HPDE6-E6E7 (cell line): ENCODE data around the gene MCTP1.
"Not testable (repeated sequence)": the region's sequence is repeated elsewhere in the genome, so short reads cannot be mapped to it uniquely, and the experiment has no call there.

ENCODE experiments used
- DNase-seq: peaks from one replicate; pipeline ENCODE4 v3.0.0; 2011; ENCODE audit warnings: missing footprints; ENCODE audit errors: extremely low spot score

MCTP1 gene

GRCh38 chr5:95252801-95253200, 32.1 kb downstream of the MCTP1 start:
- DNase-seq, result no peak

- no peak for DNase-seq
These were observed 33.7 kb downstream of the MCTP1 start for GRCh38 chr5:95251185-95251584.

- no peak for DNase-seq
These were observed 40.4 kb downstream of the MCTP1 start for GRCh38 chr5:95244479-95244878.

- DNase-seq, result no peak
These were observed 43.3 kb downstream of the MCTP1 start for GRCh38 chr5:95241635-95242034.

GRCh38 chr5:95241161-95241560, 43.7 kb downstream of the MCTP1 start:
- DNase-seq, result no peak

GRCh38 chr5:95238560-95239325, 46.2 kb downstream of the MCTP1 start:
- DNase-seq, result no peak

- no peak for DNase-seq
These were observed 47.6 kb downstream of the MCTP1 start for GRCh38 chr5:95237324-95237723.

GRCh38 chr5:95235439-95235982, 49.4 kb downstream of the MCTP1 start:
- no peak for DNase-seq

- no peak for DNase-seq
These were observed 55.2 kb downstream of the MCTP1 start for GRCh38 chr5:95229646-95230045.

- no peak for DNase-seq
These were observed 60.0 kb downstream of the MCTP1 start for GRCh38 chr5:95224701-95225459.

- no peak for DNase-seq
These were observed 61.2 kb downstream of the MCTP1 start for GRCh38 chr5:95223566-95224258.

GRCh38 chr5:95222836-95223235, 62.1 kb downstream of the MCTP1 start:
- no peak for DNase-seq

- no peak for DNase-seq
These were observed 63.7 kb downstream of the MCTP1 start for GRCh38 chr5:95221234-95221633.

GRCh38 chr5:95220381-95220780, 64.5 kb downstream of the MCTP1 start:
- no peak for DNase-seq

GRCh38 chr5:95219411-95219810, 65.5 kb downstream of the MCTP1 start:
- no peak for DNase-seq

GRCh38 chr5:95217881-95218280, 67.0 kb downstream of the MCTP1 start:
- no peak for DNase-seq

GRCh38 chr5:95217351-95217750, 67.5 kb downstream of the MCTP1 start:
- no peak for DNase-seq

- no peak for DNase-seq
These were observed 68.5 kb downstream of the MCTP1 start for GRCh38 chr5:95216136-95216955.

GRCh38 chr5:95207811-95208210, 77.1 kb downstream of the MCTP1 start:
- not testable (repeated sequence) for DNase-seq

GRCh38 chr5:95194856-95195255, 90.0 kb downstream of the MCTP1 start:
- no peak for DNase-seq

- DNase-seq, result no peak
These were observed 93.6 kb downstream of the MCTP1 start for GRCh38 chr5:95191330-95191729.
